Karpas-422 (cell line): ENCODE data around the gene RXFP3. TPM values are rescaled to one million over a fixed set of nuclear protein-coding genes. Genes with fewer than 3 reads are reported as not detected.

ENCODE experiments used
- DNase-seq: peaks from one replicate; pipeline ENCODE4 v3.0.0-alpha.2; 2015
- H2AFZ ChIP-seq: fragments of 200-600 bp; sonication (generic); 2 replicates; pipeline ENCODE4 v1.6.1; 2014; ENCODE audit warnings: antibody characterized with exemption, low read length, mixed read lengths
- H3K27ac ChIP-seq: fragments of 200-600 bp; sonication (generic); 2 replicates; pipeline ENCODE4 v1.5.1; 2014; ENCODE audit warnings: mild to moderate bottlenecking, low read length, moderate library complexity
- H3K27me3 ChIP-seq: fragments of 200-600 bp; sonication (generic); 2 replicates; pipeline ENCODE4 v1.6.1; 2014; ENCODE audit warnings: low read length, mixed read lengths
- H3K36me3 ChIP-seq: fragments of 200-600 bp; sonication (generic); 2 replicates; pipeline ENCODE4 v1.6.1; 2014; ENCODE audit warnings: low read length, mixed read lengths; ENCODE audit not compliant: insufficient read depth
- H3K4me1 ChIP-seq: fragments of 200-600 bp; sonication (generic); 2 replicates; pipeline ENCODE4 v1.6.1; 2014; ENCODE audit warnings: mild to moderate bottlenecking, low read length, mixed read lengths
- H3K4me2 ChIP-seq: fragments of 200-600 bp; sonication (generic); 2 replicates; pipeline ENCODE4 v1.6.1; 2014; ENCODE audit warnings: low read length, low read depth, mild to moderate bottlenecking; ENCODE audit not compliant: poor library complexity, severe bottlenecking
- H3K4me3 ChIP-seq: fragments of 200-600 bp; sonication (generic); 2 replicates; pipeline ENCODE4 v1.5.1; 2014; ENCODE audit warnings: mild to moderate bottlenecking, antibody characterized with exemption, low read length, mixed read lengths
- H3K79me2 ChIP-seq: fragments of 200-600 bp; sonication (generic); 2 replicates; pipeline ENCODE4 v1.6.1; 2014; ENCODE audit warnings: mild to moderate bottlenecking, low read length, mixed read lengths
- H3K9ac ChIP-seq: fragments of 200-600 bp; sonication (generic); 2 replicates; pipeline ENCODE4 v1.6.0; 2014; ENCODE audit warnings: low read length
- H3K9me2 ChIP-seq: fragments of 200-600 bp; sonication (generic), shearing (Covaris generic); replicated peaks from 2 replicates; pipeline ENCODE4 v1.6.0; 2014; ENCODE audit warnings: mild to moderate bottlenecking, low read length, moderate library complexity; ENCODE audit not compliant: insufficient read depth
- H3K9me3 ChIP-seq: fragments of 300-700, 200-600 bp; sonication (generic); 2 replicates; pipeline ENCODE4 v1.6.1; 2014; ENCODE audit warnings: low read length, mixed read lengths
- H4K20me1 ChIP-seq: fragments of 200-600 bp; sonication (generic); 2 replicates; pipeline ENCODE4 v1.6.1; 2014; ENCODE audit warnings: mild to moderate bottlenecking, antibody characterized with exemption, low read length, low read depth; ENCODE audit not compliant: insufficient read depth
- total RNA-seq: library from RNA; depleted of rRNA; stranded (reverse); fragments of >200 nt; shearing (Covaris generic); gene quantifications from 2 replicates; pipeline ENCODE4 v1.2.3, GENCODE V29; 2014; ENCODE audit warnings: low replicate concordance; rRNA removed

RXFP3 gene, protein sequence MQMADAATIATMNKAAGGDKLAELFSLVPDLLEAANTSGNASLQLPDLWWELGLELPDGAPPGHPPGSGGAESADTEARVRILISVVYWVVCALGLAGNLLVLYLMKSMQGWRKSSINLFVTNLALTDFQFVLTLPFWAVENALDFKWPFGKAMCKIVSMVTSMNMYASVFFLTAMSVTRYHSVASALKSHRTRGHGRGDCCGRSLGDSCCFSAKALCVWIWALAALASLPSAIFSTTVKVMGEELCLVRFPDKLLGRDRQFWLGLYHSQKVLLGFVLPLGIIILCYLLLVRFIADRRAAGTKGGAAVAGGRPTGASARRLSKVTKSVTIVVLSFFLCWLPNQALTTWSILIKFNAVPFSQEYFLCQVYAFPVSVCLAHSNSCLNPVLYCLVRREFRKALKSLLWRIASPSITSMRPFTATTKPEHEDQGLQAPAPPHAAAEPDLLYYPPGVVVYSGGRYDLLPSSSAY
- not detected in 2 replicates for total RNA-seq

DNA sequence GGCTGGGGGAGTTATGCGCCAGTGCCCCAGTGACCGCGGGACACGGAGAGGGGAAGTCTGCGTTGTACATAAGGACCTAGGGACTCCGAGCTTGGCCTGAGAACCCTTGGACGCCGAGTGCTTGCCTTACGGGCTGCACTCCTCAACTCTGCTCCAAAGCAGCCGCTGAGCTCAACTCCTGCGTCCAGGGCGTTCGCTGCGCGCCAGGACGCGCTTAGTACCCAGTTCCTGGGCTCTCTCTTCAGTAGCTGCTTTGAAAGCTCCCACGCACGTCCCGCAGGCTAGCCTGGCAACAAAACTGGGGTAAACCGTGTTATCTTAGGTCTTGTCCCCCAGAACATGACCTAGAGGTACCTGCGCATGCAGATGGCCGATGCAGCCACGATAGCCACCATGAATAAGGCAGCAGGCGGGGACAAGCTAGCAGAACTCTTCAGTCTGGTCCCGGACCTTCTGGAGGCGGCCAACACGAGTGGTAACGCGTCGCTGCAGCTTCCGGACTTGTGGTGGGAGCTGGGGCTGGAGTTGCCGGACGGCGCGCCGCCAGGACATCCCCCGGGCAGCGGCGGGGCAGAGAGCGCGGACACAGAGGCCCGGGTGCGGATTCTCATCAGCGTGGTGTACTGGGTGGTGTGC is at the start of gene RXFP3:
Gene RXFP3 (plus strand): TSS at position 6 of the 636 bp plus-strand sequence. CDS start 355 bp downstream, at position 361.
- Histone ChIP-seq H3K9me3 (no peaks in the 10 kb centered on the region), H3K4me1 (no peaks in the 10 kb centered on the region), H3K27ac (no peak within 1 kb of the TSS), H3K9ac (no peak within 1 kb of the TSS), H3K4me2 (no peak within 1 kb of the TSS), H3K4me3 (no peak within 1 kb of the TSS), H4K20me1 (no peaks in the 10 kb centered on the region), H2AFZ (no peak within 1 kb of the TSS), H3K36me3 (no peaks in the 10 kb centered on the region), H3K9me2 (no peaks in the 10 kb centered on the region), H3K27me3 (no peaks in the 10 kb centered on the region), H3K79me2 (no peaks in the 10 kb centered on the region)
- no peak for DNase-seq

DNA sequence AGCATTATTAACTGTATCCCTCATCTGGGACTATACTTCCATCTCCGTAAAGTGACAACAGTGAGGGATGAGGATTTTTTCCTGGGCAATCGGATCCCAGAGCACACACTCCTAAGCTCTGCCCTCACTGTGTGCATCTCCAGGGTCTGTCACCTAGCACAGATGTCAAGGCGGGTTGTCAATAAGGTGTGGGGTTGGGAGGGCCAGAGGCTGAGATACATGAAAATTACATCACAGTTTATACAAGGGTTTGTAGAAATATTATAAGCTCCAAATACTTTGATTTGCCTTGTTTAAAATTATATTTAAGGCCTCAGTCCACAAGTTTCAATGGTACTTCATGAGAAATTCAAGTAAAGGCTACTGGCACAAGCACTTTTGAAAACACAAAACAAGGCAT is 48.9 kb upstream of the RXFP3 start:
- no peak for DNase-seq
- H3K27me3 ChIP-seq = no peaks in the 10 kb centered on the region
- no peak overlapping the region for H3K4me3 ChIP-seq
- H3K36me3 ChIP-seq = no peaks in the 10 kb centered on the region
- H3K79me2 ChIP-seq = no peaks in the 10 kb centered on the region
- H3K9me3 ChIP-seq = no peaks in the 10 kb centered on the region
- no peaks in the 10 kb centered on the region for H4K20me1 ChIP-seq
- H3K4me2 ChIP-seq = no peak overlapping the region
- H3K9me2 ChIP-seq = no peaks in the 10 kb centered on the region
- no peak overlapping the region for H3K9ac ChIP-seq
- no peak overlapping the region for H2AFZ ChIP-seq
- H3K4me1 ChIP-seq = no peaks in the 10 kb centered on the region
- H3K27ac ChIP-seq = no peak overlapping the region

DNA sequence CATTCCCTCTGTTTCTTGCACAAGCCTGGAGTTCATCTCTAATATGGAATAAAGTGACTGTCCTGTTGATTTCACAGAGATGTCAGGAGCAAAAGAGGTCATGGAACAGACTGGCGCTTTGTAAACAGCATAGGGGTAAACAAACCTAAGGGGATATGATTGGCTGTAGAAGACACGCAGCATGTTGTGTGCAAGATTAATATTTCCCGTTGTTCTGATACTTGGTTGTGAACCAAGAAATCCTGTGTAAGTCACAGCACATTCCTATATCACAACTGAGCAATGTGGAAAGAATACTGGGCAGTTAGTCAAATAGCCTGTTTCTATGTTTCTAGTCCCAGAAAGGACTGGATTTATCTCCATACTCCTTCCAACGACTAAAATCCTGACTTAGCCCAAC is 47.6 kb upstream of the RXFP3 start:
- no peak overlapping the region for H3K4me3 ChIP-seq
- H3K79me2 ChIP-seq = no peaks in the 10 kb centered on the region
- H3K9ac ChIP-seq = no peak overlapping the region

DNA sequence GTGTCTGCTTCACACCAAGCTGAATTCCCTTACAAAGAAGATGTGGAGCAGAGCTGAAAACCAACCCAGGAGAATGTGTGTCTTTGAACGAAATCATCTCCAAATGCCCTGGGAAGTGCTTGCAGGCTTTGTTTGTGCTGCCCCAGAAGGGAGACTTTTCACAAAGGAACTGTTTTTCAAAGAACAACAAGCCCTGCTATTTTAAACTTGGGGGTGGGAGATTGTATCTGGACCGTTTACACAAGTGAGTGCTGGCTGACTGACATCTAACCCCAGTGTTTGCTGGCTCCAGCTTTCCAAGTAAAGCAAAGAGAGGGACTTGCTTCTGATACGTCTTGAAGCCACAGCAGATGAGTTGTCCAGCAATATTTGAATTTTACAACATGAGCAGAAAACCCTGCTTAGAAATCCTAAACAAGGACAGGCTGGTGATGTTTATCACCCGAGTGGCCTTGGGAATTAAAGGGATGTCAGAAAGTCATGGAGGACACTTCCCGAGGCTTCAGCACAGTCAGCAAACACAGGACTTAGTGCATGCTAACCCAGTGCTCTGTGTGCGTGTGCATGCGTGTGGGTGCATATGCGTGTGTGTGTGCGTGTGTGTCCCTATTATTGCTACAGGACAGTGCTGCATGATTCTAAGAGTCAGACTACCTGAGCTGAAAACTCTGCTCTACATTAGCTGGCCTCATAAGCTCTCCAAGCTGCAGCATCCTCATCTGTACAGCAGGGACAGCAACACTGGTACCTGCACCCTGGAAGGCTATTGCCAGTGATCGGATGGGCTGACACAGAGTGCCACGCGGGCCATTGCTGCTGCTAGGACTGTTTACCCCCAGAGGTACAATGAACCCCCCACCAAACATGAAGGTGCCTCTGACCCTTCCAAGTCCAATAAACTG is 45.8 kb upstream of the RXFP3 start:
- Histone ChIP-seq H3K9ac (no peak overlapping the region), H3K36me3 (no peaks in the 10 kb centered on the region), H3K4me2 (no peak overlapping the region), H3K27ac (no peak overlapping the region), H3K4me3 (no peak overlapping the region), H3K9me2 (no peaks in the 10 kb centered on the region), H2AFZ (no peak overlapping the region), H3K27me3 (no peaks in the 10 kb centered on the region), H3K79me2 (no peaks in the 10 kb centered on the region), H3K4me1 (no peaks in the 10 kb centered on the region), H4K20me1 (no peaks in the 10 kb centered on the region), H3K9me3 (no peaks in the 10 kb centered on the region)
- DNase-seq = no peak

More for the DNA sequence above, 47.6 kb upstream of the RXFP3 start:
- H3K9me3 ChIP-seq = no peaks in the 10 kb centered on the region
- no peak for DNase-seq
- no peaks in the 10 kb centered on the region for H3K4me1 ChIP-seq
- H3K27ac ChIP-seq = no peak overlapping the region
- H3K4me2 ChIP-seq = no peak overlapping the region
- no peaks in the 10 kb centered on the region for H4K20me1 ChIP-seq
- no peaks in the 10 kb centered on the region for H3K9me2 ChIP-seq
- H3K36me3 ChIP-seq = no peaks in the 10 kb centered on the region
- H3K27me3 ChIP-seq = no peaks in the 10 kb centered on the region
- no peak overlapping the region for H2AFZ ChIP-seq

DNA sequence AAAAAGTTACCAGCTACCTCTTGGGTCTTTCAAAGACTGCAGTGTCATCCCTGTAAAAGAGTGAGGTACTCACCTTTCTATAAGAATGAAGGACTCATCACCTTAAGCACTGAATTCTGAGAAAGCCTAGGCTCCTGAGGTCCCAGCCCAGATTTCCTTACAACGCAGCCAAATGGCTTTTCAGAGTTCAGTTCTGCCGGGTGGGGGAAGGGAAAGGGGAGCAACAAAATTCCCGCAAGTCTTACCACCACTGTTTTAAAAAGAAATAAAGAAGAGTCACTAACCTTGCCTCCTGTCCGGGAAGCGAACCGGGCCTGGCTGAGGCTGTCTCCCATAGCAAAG is 44.8 kb upstream of the RXFP3 start:
- no peak for DNase-seq
- Histone ChIP-seq H3K27ac (no peak overlapping the region), H3K4me2 (no peak overlapping the region), H3K9me3 (no peaks in the 10 kb centered on the region), H3K9ac (no peak overlapping the region), H3K36me3 (no peaks in the 10 kb centered on the region), H3K79me2 (no peaks in the 10 kb centered on the region), H3K27me3 (no peaks in the 10 kb centered on the region), H4K20me1 (no peaks in the 10 kb centered on the region), H3K9me2 (no peaks in the 10 kb centered on the region), H2AFZ (no peak overlapping the region), H3K4me3 (no peak overlapping the region), H3K4me1 (no peaks in the 10 kb centered on the region)

DNA sequence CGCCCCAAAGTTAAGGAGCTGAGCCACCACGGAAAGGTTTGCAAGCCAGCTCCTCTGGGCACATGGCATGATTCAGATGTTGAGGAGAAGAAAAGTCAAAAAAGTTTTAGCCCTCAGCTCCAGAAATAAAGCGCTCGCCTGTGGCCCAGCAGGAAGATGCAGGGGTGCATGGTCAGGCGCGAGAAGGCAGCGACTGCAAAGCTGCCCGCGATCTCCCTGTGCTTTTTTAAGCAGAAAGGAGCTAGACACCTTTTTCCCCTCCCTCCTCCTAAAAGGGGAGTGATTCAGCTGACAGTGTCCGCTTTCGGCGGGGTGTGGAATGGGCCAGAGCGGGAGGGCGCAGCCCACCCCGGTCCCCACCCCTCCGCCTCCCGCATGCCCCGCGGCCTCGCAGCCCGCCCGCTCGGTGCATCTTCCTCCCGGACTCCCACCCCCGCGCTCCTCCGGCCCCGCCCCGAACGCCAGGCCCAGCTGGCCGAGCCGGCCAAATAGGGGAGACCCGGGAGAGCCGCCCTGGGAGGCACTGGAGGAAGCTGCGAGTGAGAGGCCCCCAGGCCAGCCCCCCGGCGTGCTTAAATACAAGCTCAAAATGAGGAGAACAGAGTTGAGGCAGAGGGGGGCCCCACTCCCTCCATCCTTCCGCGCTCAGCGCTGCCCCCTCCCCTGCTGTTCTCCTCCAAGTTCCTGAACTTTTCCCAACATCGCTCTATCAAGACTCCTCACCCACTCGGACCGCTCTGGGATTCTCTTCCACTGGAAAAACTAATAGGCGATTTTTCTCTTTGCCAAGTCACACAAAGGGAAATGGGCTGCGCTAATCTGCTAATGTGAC is 44.2 kb upstream of the RXFP3 start, which contains the start of gene ADAMTS12:
Gene ADAMTS12 (minus strand): TSS at position 203 of the 832 bp plus-strand sequence. CDS start 134 bp downstream, at position 69.
- no peak within 1 kb of the TSS for H2AFZ ChIP-seq
- no peak for DNase-seq
- no peaks in the 10 kb centered on the region for H4K20me1 ChIP-seq
- H3K9me3 ChIP-seq = no peaks in the 10 kb centered on the region
- no peak within 1 kb of the TSS for H3K4me3 ChIP-seq
- H3K4me1 ChIP-seq = no peaks in the 10 kb centered on the region
- H3K9ac ChIP-seq = no peak within 1 kb of the TSS
- no peaks in the 10 kb centered on the region for H3K27me3 ChIP-seq
- H3K27ac ChIP-seq = no peak within 1 kb of the TSS
- H3K36me3 ChIP-seq = no peaks in the 10 kb centered on the region
- H3K79me2 ChIP-seq = no peaks in the 10 kb centered on the region
- H3K9me2 ChIP-seq = no peaks in the 10 kb centered on the region
- no peak within 1 kb of the TSS for H3K4me2 ChIP-seq

- Histone ChIP-seq H3K9ac (no peak overlapping the region), H3K27me3 (no peaks in the 10 kb centered on the region), H3K9me2 (no peaks in the 10 kb centered on the region), H3K79me2 (no peaks in the 10 kb centered on the region), H3K9me3 (no peaks in the 10 kb centered on the region), H2AFZ (no peak overlapping the region), H3K27ac (no peak overlapping the region), H3K4me3 (no peak overlapping the region), H4K20me1 (no peaks in the 10 kb centered on the region), H3K36me3 (no peaks in the 10 kb centered on the region), H3K4me1 (no peaks in the 10 kb centered on the region), H3K4me2 (no peak overlapping the region)
- DNase-seq = no peak
Observed at GRCh38 chr5:33892620-33893137, 43.5 kb upstream of the RXFP3 start.
